Tibial nerve (tissue), 4 donors: Measurements from ENCODE around the gene LNPK.

Experiments used
- CTCF ChIP-seq, 5 experiments: fragments of 200-600 bp in 3 of 5; fragments of 450-650 bp in 2 of 5; sonication (generic) in 3 of 5; IDR thresholded peaks; one replicate each; pipeline ENCODE4 v1.5.1; 2016 to 2019; ENCODE audit warnings: antibody characterized with exemption in 5 of 5, mild to moderate bottlenecking in 3 of 5, moderate library complexity in 2 of 5
- EP300 ChIP-seq, 2 donors: sonication (generic); formaldehyde crosslinking; IDR thresholded peaks; one replicate each; pipeline ENCODE4 v1.6.1; 2017; ENCODE audit warnings: antibody characterized with exemption in 2 of 2, mild to moderate bottlenecking in 1 of 2

DNA sequence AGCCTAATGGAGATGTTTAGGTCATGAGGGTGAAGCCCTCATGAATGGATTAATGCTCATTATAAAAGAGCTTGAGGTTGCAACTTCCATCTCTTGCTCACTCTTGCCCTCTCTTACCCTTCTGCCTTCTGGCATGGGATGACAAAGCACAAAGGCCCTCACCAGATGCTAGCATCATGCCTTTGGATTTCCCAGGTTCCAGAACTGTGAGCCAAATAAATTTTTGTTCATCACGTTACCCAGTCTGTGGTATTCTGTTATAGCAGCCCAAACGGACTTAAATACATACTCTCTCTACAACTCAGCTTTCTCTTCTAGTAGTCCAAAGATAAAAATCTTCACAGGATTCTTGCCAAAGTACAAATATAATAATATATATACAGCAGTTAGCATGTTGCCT is 75.8 kb downstream of the LNPK start:
- TF ChIP-seq CTCF (IDR thresholded peaks at IDR 0.05) (no peak), EP300 (IDR thresholded peaks at IDR 0.05) (no peak)
